PC-9 (cell line): ENCODE results near the gene ZFX.

Experiments used
- EZH2 ChIP-seq: fragments of 200-600 bp; sonication (generic); IDR thresholded peaks from 2 replicates; pipeline ENCODE4 v1.8.0; 2017; ENCODE audit warnings: antibody characterized with exemption, low read depth
- TF ChIP-seq, protein P1 (sequence below): fragments of 200-600 bp; sonication (generic); conservative IDR thresholded peaks from 2 replicates; pipeline ENCODE4 v1.6.1; 2017; ENCODE audit warnings: mixed run types, antibody characterized with exemption, mild to moderate bottlenecking, moderate library complexity

DNA sequence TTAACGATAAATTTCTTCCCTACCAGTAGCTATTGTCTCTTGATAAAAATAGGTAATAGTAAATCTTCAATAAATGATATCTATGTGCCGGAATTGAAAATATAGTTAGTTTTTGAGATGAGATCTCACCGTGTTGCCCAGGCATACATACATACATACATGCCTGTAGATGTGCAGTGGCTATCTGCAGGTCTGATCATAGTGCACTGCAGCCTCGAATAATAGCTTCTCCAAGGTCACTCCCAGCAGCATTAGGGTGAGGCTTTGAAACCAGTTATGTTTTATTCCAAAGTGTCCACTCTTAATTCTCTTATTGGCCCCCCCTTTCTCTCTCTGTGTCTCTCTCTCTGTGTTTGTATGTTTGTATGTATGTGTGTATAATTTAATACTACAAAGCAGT is 37.5 kb downstream of the ZFX start:
- TF ChIP-seq, protein P1, sequence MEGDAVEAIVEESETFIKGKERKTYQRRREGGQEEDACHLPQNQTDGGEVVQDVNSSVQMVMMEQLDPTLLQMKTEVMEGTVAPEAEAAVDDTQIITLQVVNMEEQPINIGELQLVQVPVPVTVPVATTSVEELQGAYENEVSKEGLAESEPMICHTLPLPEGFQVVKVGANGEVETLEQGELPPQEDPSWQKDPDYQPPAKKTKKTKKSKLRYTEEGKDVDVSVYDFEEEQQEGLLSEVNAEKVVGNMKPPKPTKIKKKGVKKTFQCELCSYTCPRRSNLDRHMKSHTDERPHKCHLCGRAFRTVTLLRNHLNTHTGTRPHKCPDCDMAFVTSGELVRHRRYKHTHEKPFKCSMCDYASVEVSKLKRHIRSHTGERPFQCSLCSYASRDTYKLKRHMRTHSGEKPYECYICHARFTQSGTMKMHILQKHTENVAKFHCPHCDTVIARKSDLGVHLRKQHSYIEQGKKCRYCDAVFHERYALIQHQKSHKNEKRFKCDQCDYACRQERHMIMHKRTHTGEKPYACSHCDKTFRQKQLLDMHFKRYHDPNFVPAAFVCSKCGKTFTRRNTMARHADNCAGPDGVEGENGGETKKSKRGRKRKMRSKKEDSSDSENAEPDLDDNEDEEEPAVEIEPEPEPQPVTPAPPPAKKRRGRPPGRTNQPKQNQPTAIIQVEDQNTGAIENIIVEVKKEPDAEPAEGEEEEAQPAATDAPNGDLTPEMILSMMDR: no peak
- TF ChIP-seq EZH2: no peak
